ENCODE measurements around the gene HIF3A.

HIF3A gene

GRCh38 chr19:46283771-46284170 lies 13.1 kb upstream of the HIF3A start:
- Mint-ChIP-seq H3K4me1 (no peaks in the 10 kb centered on the region), H3K27me3 (ENCODE audit: low read depth) (peaks cover 3% of the 10 kb centered on the region), H3K36me3 (ENCODE audit: low read depth) (no peaks in the 10 kb centered on the region), H3K4me3 (no peak overlapping the region), H3K27ac (no peak overlapping the region), H3K9me3 (no peaks in the 10 kb centered on the region)
- no peak for TF ChIP-seq CTCF (IDR thresholded peaks at IDR 0.05; ENCODE audit: unreplicated experiment in 3 of 3)

DNA sequence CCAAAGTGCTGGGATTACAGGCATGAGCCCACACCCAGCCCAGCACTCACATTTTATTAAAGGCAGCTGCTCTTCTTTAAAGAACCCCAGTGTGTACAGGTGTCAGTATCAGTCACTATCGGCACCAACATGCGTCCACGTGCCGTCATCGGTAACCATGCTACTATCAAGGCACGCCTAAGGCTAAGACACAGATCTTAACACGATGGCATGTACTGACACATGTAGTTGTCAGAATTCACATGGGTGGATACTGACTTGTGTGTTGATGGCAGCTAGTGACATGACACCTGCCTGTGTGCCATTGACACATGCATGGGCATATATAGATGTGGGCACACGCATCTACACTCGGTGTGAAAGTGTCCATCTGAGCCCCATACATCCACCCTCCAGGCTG lies 12.2 kb upstream of the HIF3A start:
- Mint-ChIP-seq H3K9me3 (peaks cover 2% of the 10 kb centered on the region), H3K4me1 (peaks cover 6% of the 10 kb centered on the region), H3K4me3 (no peak overlapping the region), H3K27me3 (ENCODE audit: low read depth) (peaks cover 3% of the 10 kb centered on the region), H3K36me3 (ENCODE audit: low read depth) (no peaks in the 10 kb centered on the region), H3K27ac (no peak overlapping the region)
- no peak for TF ChIP-seq CTCF (IDR thresholded peaks at IDR 0.05; ENCODE audit: unreplicated experiment in 3 of 3)

DNA sequence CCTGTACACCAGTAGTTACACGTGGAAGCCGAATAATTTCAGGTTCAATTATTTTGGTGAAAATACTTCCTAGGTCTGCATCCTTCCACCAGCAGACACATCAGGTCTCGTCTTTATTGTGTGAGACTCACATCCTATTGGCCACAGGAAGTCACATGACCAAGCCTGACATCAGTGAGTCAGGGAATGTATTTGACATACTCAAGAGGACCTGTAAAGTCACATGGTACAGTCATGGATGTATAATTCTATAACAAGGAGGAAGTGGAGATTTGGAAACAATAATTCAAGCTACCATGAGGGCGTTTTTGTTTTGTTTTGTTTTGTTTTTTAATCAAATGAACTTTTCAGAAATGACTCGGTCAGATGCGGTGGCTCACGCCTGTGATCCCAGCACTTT lies 9.3 kb upstream of the HIF3A start:
- TF ChIP-seq CTCF (IDR thresholded peaks at IDR 0.05; ENCODE audit: unreplicated experiment in 3 of 3) = no peak
- Mint-ChIP-seq H3K4me1 (peaks cover 6% of the 10 kb centered on the region), H3K9me3 (peaks cover 2% of the 10 kb centered on the region), H3K27me3 (ENCODE audit: low read depth) (no peaks in the 10 kb centered on the region), H3K4me3 (no peak overlapping the region), H3K36me3 (ENCODE audit: low read depth) (no peaks in the 10 kb centered on the region), H3K27ac (no peak overlapping the region)

GRCh38 chr19:46288896-46289588 lies 7.8 kb upstream of the HIF3A start:
- no peaks in the 10 kb centered on the region for H3K36me3 Mint-ChIP-seq (ENCODE audit: low read depth)
- H3K27ac Mint-ChIP-seq = no peak overlapping the region
- peaks cover 6% of the 10 kb centered on the region for H3K4me1 Mint-ChIP-seq
- H3K4me3 Mint-ChIP-seq = no peak overlapping the region
- H3K27me3 Mint-ChIP-seq (ENCODE audit: low read depth) = no peaks in the 10 kb centered on the region
- TF ChIP-seq CTCF (IDR thresholded peaks at IDR 0.05; ENCODE audit: unreplicated experiment in 3 of 3) = no peak
- H3K9me3 Mint-ChIP-seq = peaks cover 2% of the 10 kb centered on the region

- Mint-ChIP-seq H3K27ac (no peak overlapping the region), H3K36me3 (ENCODE audit: low read depth) (no peaks in the 10 kb centered on the region), H3K4me3 (no peak overlapping the region), H3K27me3 (ENCODE audit: low read depth) (peaks cover 4% of the 10 kb centered on the region), H3K9me3 (peaks cover 2% of the 10 kb centered on the region), H3K4me1 (peaks cover 6% of the 10 kb centered on the region)
- TF ChIP-seq CTCF (IDR thresholded peaks at IDR 0.05; ENCODE audit: unreplicated experiment in 3 of 3) = no peak
Observed at GRCh38 chr19:46289724-46290619, 6.9 kb upstream of the HIF3A start.
